Measurements from ENCODE around the gene PEX1. TPM values are rescaled to one million over a fixed set of nuclear protein-coding genes. Genes with fewer than 3 reads are reported as not detected.

PEX1 gene
- total and polyA plus RNA-seq, 2 of the 4 experiments (the other 2 are of a cell fraction) = 8.1 to 12.7 TPM

GRCh38 chr7:92456236-92456635, 72.1 kb downstream of the PEX1 start:
- H4K5ac ChIP-seq (ENCODE audit: low read depth, low read length) = no peak overlapping the region
- H3K23ac ChIP-seq (ENCODE audit: low read depth, low read length) = no peak overlapping the region
- no peak overlapping the region for H4K8ac ChIP-seq (ENCODE audit: low read depth in 2 of 2, low read length in 2 of 2)
- H2BK20ac ChIP-seq (ENCODE audit: low read depth, low read length) = no peak overlapping the region
- no peak overlapping the region for H3K56ac ChIP-seq (ENCODE audit: extremely low read depth, insufficient read depth, low read length)
- ChIA-PET CTCF (no interaction called here), POLR2A (ENCODE audit: unreplicated experiment) (no interaction called here)
- 0 out of 2 replicates have a peak, but pooled peaks cover 2% of the 10 kb centered on the region for H4K20me1 ChIP-seq (ENCODE audit: insufficient read depth, low read length)
- no peak overlapping the region for H3K4me2 ChIP-seq (ENCODE audit: low read depth, low read length)
- intact Hi-C loops (cut with micrococcal nuclease) (no loop called here), in situ Hi-C loops (cut with MboI; ENCODE audit: low sequenced_read_pairs) (loop anchor here (10.0 kb wide), 1 partner anchor 571 kb away; the partner anchor contains the start of gene MTERF1), dilution Hi-C loops (cut with HindIII; ENCODE audit: low sequenced_read_pairs, unreplicated experiment) (no loop called here)
- H2AK5ac ChIP-seq (ENCODE audit: low read depth, low read length) = no peak overlapping the region
- H3K4me3 ChIP-seq (ENCODE audit: insufficient read depth, low read depth, low read length) = no peak overlapping the region
- H3K36me3 ChIP-seq (ENCODE audit: control insufficient read depth, insufficient read depth, low read length) = peaks cover 23% of the 10 kb centered on the region
- ATAC-seq (ENCODE audit: low read depth) (no peak), DNase-seq (peak; percentile 46)
- no peak overlapping the region for H2BK15ac ChIP-seq (ENCODE audit: low read depth, low read length)
- BruUV-seq (replicated peaks) = no TSS peak
- WGBS, 2 experiments (ENCODE audit: extremely low coverage in 2 of 2, insufficient read length in 1 of 2) = no CpG with 5 or more reads among the region's 2 CpGs
- H3K79me1 ChIP-seq (ENCODE audit: low read depth in 1 of 2, low read length in 2 of 2) = peaks cover 15% of the 10 kb centered on the region in 2 experiments; a peak in 3 of 4 replicates
- H3K9ac ChIP-seq (ENCODE audit: low read depth, low read length) = no peak overlapping the region
- no peak overlapping the region for H2AFZ ChIP-seq (replicated peaks; ENCODE audit: low read length, poor library complexity)
- no peak overlapping the region for H3K14ac ChIP-seq (replicated peaks; ENCODE audit: low read depth, low read length)
- H3K27ac ChIP-seq (ENCODE audit: insufficient read depth, low read length) = no peak overlapping the region
- H4K91ac ChIP-seq (ENCODE audit: insufficient read depth, low read depth, low read length) = no peak overlapping the region
- no peak overlapping the region for H3K18ac ChIP-seq (ENCODE audit: low read depth, low read length)
- TF ChIP-seq RCOR1 (IDR thresholded peaks at IDR 0.05; ENCODE audit: insufficient replicate concordance, low read length) = no peak
- TF ChIP-seq CEBPB (IDR thresholded peaks at IDR 0.05; ENCODE audit: low read depth, low read length) = no peak
- H3K4ac ChIP-seq (ENCODE audit: low read depth, low read length) = no peak overlapping the region
- H2BK5ac ChIP-seq (ENCODE audit: low read depth, low read length, poor library complexity, severe bottlenecking) = no peak overlapping the region
- no peaks in the 10 kb centered on the region for H3K9me1 ChIP-seq (ENCODE audit: insufficient read depth, low read length)
- no peaks in the 10 kb centered on the region for H3K4me1 ChIP-seq (ENCODE audit: control insufficient read depth, insufficient read depth, low read length)
- no peak overlapping the region for H2BK120ac ChIP-seq (ENCODE audit: low read depth, low read length)
- H2AK9ac ChIP-seq (replicated peaks; ENCODE audit: low read depth, low read length, poor library complexity) = no peak overlapping the region
- H3K27me3 ChIP-seq (ENCODE audit: control insufficient read depth, insufficient read depth, low read length) = no peaks in the 10 kb centered on the region
- H3K9me3 ChIP-seq (ENCODE audit: control insufficient read depth, insufficient read depth, low read length) = no peaks in the 10 kb centered on the region

Data from IMR-90 (cell line).